GM12872 (cell line): ENCODE data around the gene EXOC6B.

ENCODE experiments used
- TF ChIP-seq, protein P1 (sequence below): IDR thresholded peaks from 3 replicates; pipeline ENCODE4 v1.5.1; 2011; ENCODE audit warnings: low read depth, mild to moderate bottlenecking, low read length, moderate library complexity; ENCODE audit not compliant: insufficient read depth

EXOC6B gene

GRCh38 chr2:72149556-72150156 lies 676.2 kb downstream of the EXOC6B start:
- TF ChIP-seq, protein P1, sequence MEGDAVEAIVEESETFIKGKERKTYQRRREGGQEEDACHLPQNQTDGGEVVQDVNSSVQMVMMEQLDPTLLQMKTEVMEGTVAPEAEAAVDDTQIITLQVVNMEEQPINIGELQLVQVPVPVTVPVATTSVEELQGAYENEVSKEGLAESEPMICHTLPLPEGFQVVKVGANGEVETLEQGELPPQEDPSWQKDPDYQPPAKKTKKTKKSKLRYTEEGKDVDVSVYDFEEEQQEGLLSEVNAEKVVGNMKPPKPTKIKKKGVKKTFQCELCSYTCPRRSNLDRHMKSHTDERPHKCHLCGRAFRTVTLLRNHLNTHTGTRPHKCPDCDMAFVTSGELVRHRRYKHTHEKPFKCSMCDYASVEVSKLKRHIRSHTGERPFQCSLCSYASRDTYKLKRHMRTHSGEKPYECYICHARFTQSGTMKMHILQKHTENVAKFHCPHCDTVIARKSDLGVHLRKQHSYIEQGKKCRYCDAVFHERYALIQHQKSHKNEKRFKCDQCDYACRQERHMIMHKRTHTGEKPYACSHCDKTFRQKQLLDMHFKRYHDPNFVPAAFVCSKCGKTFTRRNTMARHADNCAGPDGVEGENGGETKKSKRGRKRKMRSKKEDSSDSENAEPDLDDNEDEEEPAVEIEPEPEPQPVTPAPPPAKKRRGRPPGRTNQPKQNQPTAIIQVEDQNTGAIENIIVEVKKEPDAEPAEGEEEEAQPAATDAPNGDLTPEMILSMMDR = no peak

DNA sequence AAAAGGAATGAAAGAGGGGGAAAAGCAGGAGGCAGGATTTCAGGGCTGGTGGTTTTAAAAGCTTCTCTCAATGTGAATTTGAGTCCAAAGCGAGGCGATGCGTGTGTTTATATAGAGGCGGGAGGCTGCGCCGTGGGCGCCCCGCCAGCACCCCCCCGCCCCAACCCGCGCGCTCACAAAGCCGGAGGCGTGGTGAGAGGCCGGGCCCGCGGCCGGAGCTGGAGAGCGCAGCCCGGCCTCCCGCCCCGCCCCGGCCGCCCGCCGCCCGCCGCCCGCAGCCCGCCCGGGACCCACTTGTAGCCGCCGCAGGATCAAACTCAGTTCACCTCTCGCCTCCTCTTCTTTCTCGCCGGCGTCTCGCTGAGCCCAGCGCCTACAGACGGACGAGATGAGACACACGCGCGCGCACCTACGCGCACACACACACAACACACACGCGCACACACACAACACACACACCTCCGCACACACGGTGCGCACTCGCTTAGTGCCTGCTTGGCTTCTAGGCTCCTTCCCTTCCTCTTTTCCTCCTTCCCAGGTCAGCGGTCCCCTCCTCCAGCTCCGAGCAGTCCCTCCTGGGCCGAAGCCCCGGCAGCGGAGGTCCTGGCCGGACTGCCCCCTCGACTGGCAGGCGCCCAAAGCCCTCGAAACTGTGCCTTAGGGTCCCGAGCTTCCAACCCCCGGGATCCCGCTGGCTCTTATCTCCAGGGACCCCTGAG lies 676.8 kb downstream of the EXOC6B start:
- TF ChIP-seq, protein P1 = no peak

DNA sequence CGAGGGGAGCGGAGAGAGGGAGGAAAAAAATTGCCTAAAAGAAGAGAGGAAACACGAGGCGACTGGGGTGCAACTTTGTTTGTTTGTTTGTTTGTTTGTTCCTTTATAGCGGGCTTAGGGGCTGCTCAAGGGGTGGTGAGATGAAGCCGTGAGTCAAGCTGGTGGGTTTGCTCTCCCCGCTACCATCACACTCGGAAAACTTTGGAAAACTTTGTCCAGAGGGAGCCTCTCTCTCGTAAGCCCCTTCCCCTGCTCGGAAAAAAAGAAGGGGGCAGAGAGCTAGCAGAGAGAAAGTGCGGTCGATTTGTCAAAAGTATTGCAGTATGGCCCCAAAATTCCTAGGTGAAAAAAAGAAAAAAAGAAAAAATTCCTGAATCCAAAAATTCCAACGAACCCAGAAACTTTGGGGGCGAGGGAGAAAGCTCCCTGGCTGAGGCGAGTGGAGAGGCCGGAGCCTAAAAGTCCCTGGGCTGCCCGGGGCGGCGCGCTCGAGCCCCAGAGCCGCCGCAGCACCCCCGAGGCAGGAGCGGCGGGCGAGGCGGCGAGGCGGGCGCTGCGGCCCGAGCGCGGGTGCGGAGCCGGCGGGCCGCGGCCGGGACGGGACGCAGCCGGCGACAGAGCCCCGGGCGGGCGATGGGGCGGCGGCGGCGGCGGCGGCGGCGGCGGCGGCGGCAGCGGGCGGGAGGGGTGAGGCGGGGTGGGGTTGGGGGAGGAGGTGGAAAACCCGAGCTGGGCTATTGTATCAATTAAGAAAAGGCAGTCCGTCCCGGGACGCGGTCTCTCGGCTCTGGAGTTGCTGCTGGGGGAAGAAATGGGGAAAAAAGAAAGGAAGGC lies 677.6 kb downstream of the EXOC6B start:
- TF ChIP-seq, protein P1 = no peak

GRCh38 chr2:72147303-72147971 lies 678.4 kb downstream of the EXOC6B start, which contains the start of gene CYP26B1:
Gene CYP26B1, minus strand, starts transcription at chr2:72147862. Its CDS starts 28 bp downstream, at chr2:72147834.
- TF ChIP-seq, protein P1 = no peak

GRCh38 chr2:72146347-72147302 lies 679.2 kb downstream of the EXOC6B start:
- TF ChIP-seq, protein P1 = no peak

GRCh38 chr2:72145658-72146329 lies 680.0 kb downstream of the EXOC6B start:
- TF ChIP-seq, protein P1 = no peak
